Subcutaneous abdominal adipose tissue (tissue), 5 donors: Measurements from ENCODE around the gene ABHD15.

Experiments
- H3K27ac ChIP-seq: one replicate; pipeline ENCODE4 v1.7.0; 2013; ENCODE audit warnings: low read depth, mild to moderate bottlenecking, inconsistent platforms, low read length, moderate library complexity
- H3K27me3 ChIP-seq, 5 donors: one replicate each; pipeline ENCODE4 v1.7.0; 2013; ENCODE audit warnings: low read length in 5 of 5, inconsistent platforms in 1 of 5; ENCODE audit not compliant: control insufficient read depth in 5 of 5, insufficient read depth in 4 of 5
- H3K36me3 ChIP-seq, 5 donors: one replicate each; pipeline ENCODE4 v1.7.0; 2013; ENCODE audit warnings: low read length in 5 of 5; ENCODE audit not compliant: control insufficient read depth in 5 of 5, insufficient read depth in 5 of 5
- H3K4me1 ChIP-seq, 5 donors: one replicate each; pipeline ENCODE4 v1.7.0; 2013; ENCODE audit warnings: low read length in 5 of 5, mild to moderate bottlenecking in 3 of 5, moderate library complexity in 1 of 5; ENCODE audit not compliant: control insufficient read depth in 5 of 5, insufficient read depth in 5 of 5
- H3K4me3 ChIP-seq, 5 donors: one replicate each; pipeline ENCODE4 v1.7.0; 2013; ENCODE audit warnings: low read length in 5 of 5, low read depth in 1 of 5
- H3K9ac ChIP-seq, 5 donors: one replicate each; pipeline ENCODE4 v1.7.0; 2013; ENCODE audit warnings: low read length in 5 of 5, mild to moderate bottlenecking in 4 of 5, moderate library complexity in 3 of 5
- H3K9me3 ChIP-seq, 5 donors: one replicate each; pipeline ENCODE4 v1.7.0; 2013; ENCODE audit warnings: low read length in 5 of 5; ENCODE audit not compliant: control insufficient read depth in 5 of 5
- donor health status: healthy.
- donor health status: healthy.
- donor health status: healthy.
- donor health status: healthy.
- donor health status: healthy.

The ABHD15 gene

DNA sequence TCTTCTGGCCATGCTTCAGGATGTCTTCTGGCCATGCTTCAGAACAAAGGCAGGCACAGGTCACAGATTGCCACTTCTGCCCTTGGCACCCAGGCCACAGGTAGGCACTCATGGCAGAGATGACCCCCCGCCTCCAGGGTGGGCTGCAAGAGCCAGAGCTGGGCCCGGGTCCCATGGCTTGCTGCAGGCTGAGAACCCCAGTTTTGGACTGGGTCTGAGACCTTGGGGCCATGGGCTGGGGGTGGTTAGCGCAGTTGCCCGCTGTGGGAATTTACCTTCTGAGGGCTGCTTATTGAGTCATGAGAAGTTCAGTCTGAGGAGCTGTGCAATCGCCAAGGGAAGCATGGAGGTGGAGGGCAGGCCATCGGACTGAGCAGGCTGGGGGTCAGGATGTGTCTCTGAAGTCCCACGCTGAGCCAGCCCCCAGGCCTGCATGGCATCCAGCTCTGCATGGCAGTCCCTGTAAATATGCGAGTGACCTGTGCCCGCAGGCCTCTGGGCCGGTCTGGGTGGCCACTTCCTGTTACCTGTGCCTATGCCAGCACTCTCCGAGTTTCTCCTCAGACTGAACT lies 27.8 kb upstream of the ABHD15 start:
- H3K27me3 ChIP-seq: no peaks in the 10 kb centered on the region
- H3K4me3 ChIP-seq: peak overlapping the region in 1 of 5 donors; percentile 73
- no peak overlapping the region for H3K27ac ChIP-seq
- H3K4me1 ChIP-seq: peaks cover 14 to 78% (median 70%) of the 10 kb centered on the region in 5 donors
- H3K36me3 ChIP-seq: no peaks in the 10 kb centered on the region
- no peaks in the 10 kb centered on the region for H3K9me3 ChIP-seq
- peak overlapping the region in 1 of 5 donors; percentile 65 for H3K9ac ChIP-seq

DNA sequence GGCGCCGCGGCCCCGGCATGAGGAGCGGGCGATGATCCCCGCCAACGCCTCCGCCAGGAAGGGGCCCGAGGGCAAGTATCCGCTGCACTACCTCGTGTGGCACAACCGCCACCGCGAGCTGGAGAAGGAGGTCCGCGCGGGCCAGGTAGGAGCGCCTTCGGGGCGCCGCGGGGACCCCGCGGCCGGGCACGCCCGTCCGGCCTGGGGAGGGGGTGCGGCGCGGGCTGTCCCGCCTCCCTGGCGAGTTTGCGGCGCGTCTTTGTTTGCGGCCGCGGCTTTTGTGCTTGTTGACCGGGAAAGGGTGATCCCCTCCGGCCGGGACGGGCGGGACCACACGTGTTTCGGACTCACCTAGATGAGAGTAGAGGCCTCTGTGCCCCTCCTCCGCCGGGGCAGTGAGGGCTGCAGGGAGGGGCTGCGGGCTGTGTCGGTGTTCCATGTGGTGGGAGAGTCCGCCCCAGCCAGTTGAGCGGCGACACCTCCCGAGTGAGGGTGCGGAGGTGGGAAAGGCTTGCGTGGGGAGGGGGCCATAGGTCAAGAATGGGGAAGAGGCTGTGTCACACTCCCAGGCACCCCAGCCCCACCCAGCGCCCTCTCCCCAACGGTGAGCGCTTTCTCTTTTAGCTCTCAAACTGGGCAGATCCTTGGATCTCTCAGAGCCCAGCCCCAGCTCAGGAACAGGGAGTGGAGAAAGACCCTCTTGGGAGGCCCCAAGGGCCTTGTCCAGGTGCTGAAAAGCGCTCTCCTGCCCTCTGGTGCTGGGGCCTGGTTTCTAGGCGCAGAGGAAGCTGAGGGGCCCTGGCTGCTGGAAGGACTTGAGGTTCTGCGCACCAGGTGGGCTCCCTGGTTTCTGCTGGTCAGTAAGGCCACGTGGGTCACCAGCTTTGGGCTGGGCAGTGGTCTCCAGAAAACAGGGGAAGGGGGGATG lies 27.0 kb upstream of the ABHD15 start:
- peak overlapping the region in 3 of 5 donors; percentile 53 to 66 (median 65) for H3K9ac ChIP-seq

DNA sequence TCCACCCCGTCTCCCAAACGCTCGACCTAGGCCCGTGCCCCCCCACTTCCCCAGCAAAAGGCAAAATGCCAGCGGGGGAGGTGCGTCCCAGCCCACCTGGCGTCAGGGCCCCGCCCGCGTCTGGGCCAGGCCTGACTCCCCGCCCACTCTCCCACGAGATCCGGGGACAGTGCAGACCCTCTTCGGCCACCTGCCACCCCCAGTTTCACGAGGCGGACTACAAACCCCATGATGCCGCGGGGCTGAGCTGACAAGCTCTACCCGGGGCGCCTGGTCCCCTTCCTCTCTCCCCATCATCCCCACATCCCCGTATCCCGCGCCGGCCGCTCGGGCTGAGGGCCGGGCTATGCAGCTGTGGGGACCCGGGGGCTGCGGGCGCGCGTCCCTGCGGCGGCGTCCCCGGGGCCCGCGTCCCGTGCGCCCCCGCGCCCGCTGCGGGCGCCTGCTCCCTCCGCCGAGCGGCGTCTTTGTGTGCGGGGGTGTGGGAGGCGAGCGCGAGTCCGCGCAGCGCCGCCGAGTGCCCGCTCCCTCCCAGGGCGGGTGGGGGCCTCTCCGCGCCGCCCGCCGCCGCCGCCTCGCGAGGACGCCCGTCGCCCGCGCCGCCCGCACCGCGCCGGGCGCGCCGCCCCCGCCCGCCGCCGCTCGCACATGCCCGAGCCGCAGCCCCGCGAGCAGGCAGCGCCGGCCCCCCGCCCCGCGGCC lies 26.2 kb upstream of the ABHD15 start, which contains the start of gene ANKRD13B:
ANKRD13B (plus strand) TSS at position 283 of the 702 bp plus-strand sequence. CDS start 490 bp downstream, outside the sequence.
- H3K27ac ChIP-seq: peak within 1 kb of the TSS; percentile 81
- H3K4me1 ChIP-seq: peaks cover 14 to 87% (median 79%) of the 10 kb centered on the region in 5 donors
- H3K36me3 ChIP-seq: no peaks in the 10 kb centered on the region
- H3K9me3 ChIP-seq: no peaks in the 10 kb centered on the region
- peak within 1 kb of the TSS in 4 of 5 donors; percentile 66 to 79 (median 72) for H3K4me3 ChIP-seq
- H3K9ac ChIP-seq: peak within 1 kb of the TSS in 4 of 5 donors; percentile 41 to 66 (median 59)
- H3K27me3 ChIP-seq: no peaks in the 10 kb centered on the region

More for the DNA sequence above, 27.0 kb upstream of the ABHD15 start:
- Histone ChIP-seq H3K27ac (no peak overlapping the region), H3K27me3 (no peaks in the 10 kb centered on the region), H3K9me3 (no peaks in the 10 kb centered on the region), H3K4me3 (peak overlapping the region in 4 of 5 donors; percentile 59 to 73 (median 66)), H3K36me3 (no peaks in the 10 kb centered on the region), H3K4me1 (peaks cover 14 to 79% (median 70%) of the 10 kb centered on the region in 5 donors)

- H3K27ac ChIP-seq: peak overlapping the region; percentile 81
These were observed 25.1 kb upstream of the ABHD15 start for GRCh38 chr17:29591737-29592608.

GRCh38 chr17:29591146-29591736 lies 24.4 kb upstream of the ABHD15 start:
- peak overlapping the region; percentile 42 to 79 (median 55) for H3K4me3 ChIP-seq
- H3K36me3 ChIP-seq: no peaks in the 10 kb centered on the region
- no peaks in the 10 kb centered on the region for H3K27me3 ChIP-seq
- no peaks in the 10 kb centered on the region for H3K9me3 ChIP-seq
- peak overlapping the region; percentile 81 for H3K27ac ChIP-seq
- peak overlapping the region in 1 of 5 donors; percentile 35 for H3K9ac ChIP-seq
- peaks cover 14 to 89% (median 86%) of the 10 kb centered on the region in 5 donors for H3K4me1 ChIP-seq

More at GRCh38 chr17:29591737-29592608, 25.1 kb upstream of the ABHD15 start:
- Histone ChIP-seq H3K4me3 (peak overlapping the region; percentile 42 to 79 (median 59)), H3K9me3 (no peaks in the 10 kb centered on the region), H3K36me3 (no peaks in the 10 kb centered on the region), H3K4me1 (peaks cover 14 to 89% (median 84%) of the 10 kb centered on the region in 5 donors), H3K9ac (peak overlapping the region in 3 of 5 donors; percentile 30 to 56 (median 35)), H3K27me3 (no peaks in the 10 kb centered on the region)

GRCh38 chr17:29590411-29591145 lies 23.7 kb upstream of the ABHD15 start:
- Histone ChIP-seq H3K27me3 (no peaks in the 10 kb centered on the region), H3K4me1 (peaks cover 14 to 87% (median 83%) of the 10 kb centered on the region in 5 donors), H3K9ac (peak overlapping the region in 3 of 5 donors; percentile 19 to 68 (median 25)), H3K27ac (peak overlapping the region; percentile 81), H3K4me3 (peak overlapping the region; percentile 65 to 79 (median 71)), H3K9me3 (no peaks in the 10 kb centered on the region), H3K36me3 (no peaks in the 10 kb centered on the region)

DNA sequence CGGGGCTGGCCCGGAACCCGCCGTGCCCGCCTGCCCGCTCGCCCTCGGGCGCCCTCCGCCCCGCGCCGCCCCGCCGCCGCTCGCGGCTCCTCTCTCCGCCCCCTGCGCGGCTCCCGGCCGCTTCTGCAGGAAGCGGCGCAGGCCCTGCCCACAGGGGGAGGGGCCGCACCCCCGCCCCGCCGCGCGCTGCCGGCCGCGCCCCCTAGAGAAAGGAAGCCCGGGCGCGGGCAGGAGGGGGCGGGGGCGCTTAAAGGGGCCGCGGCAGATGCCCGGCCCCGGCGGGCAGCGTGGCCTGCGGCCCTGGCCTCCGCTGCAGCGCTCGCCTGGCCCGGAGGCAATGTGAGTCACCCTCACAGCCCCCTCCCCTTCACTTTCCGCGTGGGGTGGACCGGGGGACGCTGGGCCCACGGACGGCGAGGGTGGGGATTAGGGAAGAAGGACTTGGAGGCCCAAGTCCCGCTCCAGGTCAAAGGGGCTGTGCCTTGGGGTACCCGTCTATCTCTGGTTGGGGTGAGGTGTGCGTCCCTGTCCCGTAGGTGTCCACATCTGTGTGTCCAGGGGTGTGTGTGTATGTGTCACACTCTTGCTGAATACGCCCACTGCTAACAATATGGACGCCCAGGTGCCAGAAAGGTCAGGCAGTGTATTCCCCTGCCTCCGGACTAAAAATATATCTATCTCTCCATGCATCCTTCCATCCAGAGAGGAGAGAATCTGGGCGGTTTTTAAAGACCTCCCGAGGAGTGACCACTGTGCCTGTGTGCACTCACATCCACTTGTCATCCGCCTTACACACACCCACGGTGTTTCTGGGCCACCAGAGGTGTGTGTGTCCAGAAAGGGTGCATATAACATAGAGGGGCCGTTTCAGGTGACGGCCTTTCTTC lies 22.9 kb upstream of the ABHD15 start, which contains the start of gene GIT1:
GIT1 (minus strand) TSS at position 125 of the 887 bp plus-strand sequence. CDS start 270 bp downstream, outside the sequence.
- H3K4me3 ChIP-seq: peak within 1 kb of the TSS; percentile 71 to 90 (median 80)
- no peaks in the 10 kb centered on the region for H3K27me3 ChIP-seq
- peak within 1 kb of the TSS; percentile 72 to 96 (median 81) for H3K9ac ChIP-seq
- no peaks in the 10 kb centered on the region for H3K36me3 ChIP-seq
- H3K4me1 ChIP-seq: peaks cover 14 to 87% (median 83%) of the 10 kb centered on the region in 5 donors
- H3K27ac ChIP-seq: peak within 1 kb of the TSS; percentile 82
- H3K9me3 ChIP-seq: no peaks in the 10 kb centered on the region
